OCI-LY1 (cell line): ENCODE data around the gene PNPLA8.

Source experiments
- H2AFZ ChIP-seq: fragments of 200-600 bp; sonication (generic), shearing (Covaris generic); 2 replicates; pipeline ENCODE4 v1.6.0; 2014; ENCODE audit warnings: antibody characterized with exemption, mild to moderate bottlenecking, low read length
- H3F3A ChIP-seq: fragments of 200-600 bp; sonication (generic), shearing (Covaris generic); 2 replicates; pipeline ENCODE4 v1.6.0; 2014; ENCODE audit warnings: mild to moderate bottlenecking, antibody characterized with exemption, low read length, moderate library complexity; ENCODE audit not compliant: insufficient read depth
- H3K27ac ChIP-seq: fragments of 200-600 bp; sonication (generic); 2 replicates; pipeline ENCODE4 v1.5.1; 2014; ENCODE audit warnings: low read length, mixed run types, mild to moderate bottlenecking, low read depth; ENCODE audit not compliant: poor library complexity, severe bottlenecking
- H3K27me3 ChIP-seq: fragments of 200-600 bp; sonication (generic); 2 replicates; pipeline ENCODE4 v1.6.0; 2014; ENCODE audit warnings: antibody characterized with exemption, mild to moderate bottlenecking, low read length, moderate library complexity; ENCODE audit not compliant: insufficient read depth
- H3K36me3 ChIP-seq: fragments of 200-600 bp; sonication (generic); 2 replicates; pipeline ENCODE4 v1.6.1; 2014; ENCODE audit warnings: mild to moderate bottlenecking, antibody characterized with exemption, low read length, moderate library complexity, mixed read lengths; ENCODE audit not compliant: insufficient read depth
- H3K4me1 ChIP-seq: fragments of 200-600 bp; sonication (generic); 2 replicates; pipeline ENCODE4 v1.5.1; 2014; ENCODE audit warnings: mild to moderate bottlenecking, low read length, moderate library complexity; ENCODE audit not compliant: insufficient read depth, severe bottlenecking
- H3K4me2 ChIP-seq: fragments of 200-600 bp; sonication (generic), shearing (Covaris generic); 2 replicates; pipeline ENCODE4 v1.6.1; 2014; ENCODE audit warnings: low read length
- H3K4me3 ChIP-seq: fragments of 200-600 bp; sonication (generic); 2 replicates; pipeline ENCODE4 v1.5.1; 2014; ENCODE audit warnings: low read length, low read depth, mild to moderate bottlenecking, mixed read lengths; ENCODE audit not compliant: poor library complexity, severe bottlenecking
- H3K79me2 ChIP-seq: fragments of 200-600 bp; shearing (Covaris generic); 2 replicates; pipeline ENCODE4 v1.6.1; 2016; ENCODE audit warnings: mixed run types, low read length, mixed read lengths; ENCODE audit not compliant: insufficient read depth
- H3K9ac ChIP-seq: fragments of 200-600 bp; sonication (generic), shearing (Covaris generic); 2 replicates; pipeline ENCODE4 v1.6.1; 2014; ENCODE audit warnings: mild to moderate bottlenecking, low read length, mixed read lengths
- H3K9me2 ChIP-seq: fragments of 200-600 bp; sonication (generic), shearing (Covaris generic); 2 replicates; pipeline ENCODE4 v1.6.1; 2014; ENCODE audit warnings: low read depth, mild to moderate bottlenecking, low read length, mixed read lengths
- H3K9me3 ChIP-seq: fragments of 200-600 bp; shearing (Covaris generic); 2 replicates; pipeline ENCODE4 v1.6.1; 2014; ENCODE audit warnings: low read length, mixed read lengths
- H4K20me1 ChIP-seq: fragments of 200-600 bp; sonication (generic), shearing (Covaris generic); 2 replicates; pipeline ENCODE4 v1.6.0; 2016; ENCODE audit warnings: mild to moderate bottlenecking, low read length; ENCODE audit not compliant: insufficient read depth
- CTCF ChIP-seq: fragments of 200-600 bp; sonication (generic), shearing (Covaris generic); IDR thresholded peaks from 2 replicates; pipeline ENCODE4 v1.5.1; 2017; ENCODE audit warnings: mild to moderate bottlenecking, antibody characterized with exemption, low read length, moderate library complexity, mixed read lengths
- EZH2 ChIP-seq: fragments of 200-600 bp; sonication (generic), shearing (Covaris generic); IDR thresholded peaks from 2 replicates; pipeline ENCODE4 v1.8.0; 2017; ENCODE audit warnings: borderline replicate concordance, mixed run types, mild to moderate bottlenecking, antibody characterized with exemption, low read length, moderate library complexity, mixed read lengths

Gene PNPLA8

GRCh38 chr7:108503112-108504026 lies 22.6 kb downstream of the PNPLA8 start:
- H3K9me2 ChIP-seq, result no peaks in the 10 kb centered on the region
- peak overlapping the region; percentile 50 for H3K4me3 ChIP-seq
- peak overlapping the region; percentile 60 for H3K9ac ChIP-seq
- no peaks in the 10 kb centered on the region for H4K20me1 ChIP-seq
- H3K79me2 ChIP-seq, result peaks cover 3% of the 10 kb centered on the region
- peaks cover 29% of the 10 kb centered on the region for H3K4me1 ChIP-seq
- no peaks in the 10 kb centered on the region for H3K27me3 ChIP-seq
- peak overlapping the region; percentile 3; the same call in 1 of the 2 replicates for H2AFZ ChIP-seq
- no peaks in the 10 kb centered on the region for H3K9me3 ChIP-seq
- H3K27ac ChIP-seq, result peak overlapping the region; percentile 98
- TF ChIP-seq CTCF (no peak), EZH2 (no peak)
- peak overlapping the region; percentile 61 for H3K4me2 ChIP-seq
- 0 out of 2 replicates have a peak, but pooled peaks cover 3% of the 10 kb centered on the region for H3F3A ChIP-seq
- peaks cover 66% of the 10 kb centered on the region for H3K36me3 ChIP-seq

GRCh38 chr7:108499566-108499965 lies 26.4 kb downstream of the PNPLA8 start:
- TF ChIP-seq EZH2 (no peak), CTCF (no peak)

GRCh38 chr7:108498481-108498880 lies 27.5 kb downstream of the PNPLA8 start:
- Histone ChIP-seq H3K27me3 (no peaks in the 10 kb centered on the region), H2AFZ (no peak overlapping the region), H3K4me1 (peaks cover 18% of the 10 kb centered on the region), H3K79me2 (no peaks in the 10 kb centered on the region; the same call in 1 of the 2 replicates), H3K27ac (peak overlapping the region; percentile 11), H4K20me1 (no peaks in the 10 kb centered on the region), H3K4me2 (no peak overlapping the region), H3F3A (no peaks in the 10 kb centered on the region; the same call in 1 of the 2 replicates), H3K9ac (no peak overlapping the region), H3K9me3 (no peaks in the 10 kb centered on the region), H3K9me2 (no peaks in the 10 kb centered on the region), H3K4me3 (no peak overlapping the region), H3K36me3 (peaks cover 59% of the 10 kb centered on the region)
- TF ChIP-seq CTCF (no peak), EZH2 (no peak)

More at GRCh38 chr7:108499566-108499965, 26.4 kb downstream of the PNPLA8 start:
- Histone ChIP-seq H4K20me1 (no peaks in the 10 kb centered on the region), H3K9me2 (no peaks in the 10 kb centered on the region), H3K4me3 (no peak overlapping the region), H3K4me2 (no peak overlapping the region), H3K27me3 (no peaks in the 10 kb centered on the region), H3K27ac (no peak overlapping the region), H3K36me3 (peaks cover 56% of the 10 kb centered on the region), H3K9me3 (no peaks in the 10 kb centered on the region), H3K9ac (no peak overlapping the region), H3F3A (no peaks in the 10 kb centered on the region), H3K79me2 (no peaks in the 10 kb centered on the region; the same call in 1 of the 2 replicates), H3K4me1 (peaks cover 28% of the 10 kb centered on the region), H2AFZ (no peak overlapping the region)
